ENCODE results near the gene KAZN.

DNA sequence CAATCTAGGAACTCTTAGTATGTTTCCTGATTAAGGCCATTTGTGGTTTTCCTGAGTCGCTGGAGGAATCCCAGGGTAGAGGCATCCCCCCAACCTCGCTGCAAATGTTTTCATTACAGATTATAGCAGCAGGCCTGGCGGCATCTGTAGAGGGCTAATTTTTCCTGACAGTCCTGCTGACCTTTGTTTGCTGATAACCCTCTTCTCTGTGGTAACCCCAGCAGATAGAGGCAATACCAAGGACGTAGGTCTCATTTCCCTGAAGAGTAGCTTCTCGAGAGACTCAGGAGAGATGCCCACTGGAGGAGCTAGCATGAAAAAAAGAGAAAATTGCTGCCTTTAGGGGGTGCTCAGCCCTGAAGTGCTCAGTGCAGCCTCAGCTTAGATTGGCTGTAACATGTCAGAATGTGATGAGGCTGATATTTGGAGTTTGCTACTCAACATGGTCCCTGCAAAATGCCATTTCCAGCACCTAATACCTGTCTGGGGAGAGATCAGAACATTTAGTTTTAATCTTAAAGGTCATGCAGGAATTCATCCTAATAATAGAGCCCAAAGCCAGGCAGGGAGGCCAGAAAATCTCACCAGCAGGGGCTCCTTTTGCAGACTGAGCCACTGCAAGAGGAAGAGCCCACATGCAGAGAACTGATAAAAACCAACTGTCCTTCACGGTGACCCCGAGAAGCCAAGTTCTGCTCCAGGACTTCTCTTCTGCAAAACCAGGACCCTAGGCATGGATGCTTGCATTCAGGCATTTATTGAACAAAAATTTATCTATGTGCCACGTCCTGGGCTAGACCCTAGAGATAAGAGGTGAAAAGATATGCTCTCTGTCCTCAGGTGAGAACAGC is 184.5 kb downstream of the KAZN start:
- TF ChIP-seq SNAI2 (CRISPR knock-in tag; IDR thresholded peaks at IDR 0.05) (no peak), PATZ1 (CRISPR knock-in tag; IDR thresholded peaks at IDR 0.05; ENCODE audit: borderline replicate concordance) (no peak), BACH2 (CRISPR knock-in tag; IDR thresholded peaks at IDR 0.05; ENCODE audit: borderline replicate concordance) (no peak), ARNTL (CRISPR knock-in tag; IDR thresholded peaks at IDR 0.05; ENCODE audit: borderline replicate concordance, low read depth) (no peak), ZFP30 (CRISPR knock-in tag; IDR thresholded peaks at IDR 0.05) (no peak), ZFP3 (CRISPR knock-in tag; IDR thresholded peaks at IDR 0.05) (no peak)
- TF ChIP-seq, protein P1, sequence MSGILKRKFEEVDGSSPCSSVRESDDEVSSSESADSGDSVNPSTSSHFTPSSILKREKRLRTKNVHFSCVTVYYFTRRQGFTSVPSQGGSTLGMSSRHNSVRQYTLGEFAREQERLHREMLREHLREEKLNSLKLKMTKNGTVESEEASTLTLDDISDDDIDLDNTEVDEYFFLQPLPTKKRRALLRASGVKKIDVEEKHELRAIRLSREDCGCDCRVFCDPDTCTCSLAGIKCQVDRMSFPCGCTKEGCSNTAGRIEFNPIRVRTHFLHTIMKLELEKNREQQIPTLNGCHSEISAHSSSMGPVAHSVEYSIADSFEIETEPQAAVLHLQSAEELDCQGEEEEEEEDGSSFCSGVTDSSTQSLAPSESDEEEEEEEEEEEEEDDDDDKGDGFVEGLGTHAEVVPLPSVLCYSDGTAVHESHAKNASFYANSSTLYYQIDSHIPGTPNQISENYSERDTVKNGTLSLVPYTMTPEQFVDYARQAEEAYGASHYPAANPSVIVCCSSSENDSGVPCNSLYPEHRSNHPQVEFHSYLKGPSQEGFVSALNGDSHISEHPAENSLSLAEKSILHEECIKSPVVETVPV (CRISPR knock-in tag; IDR thresholded peaks at IDR 0.05): no peak
- TF ChIP-seq, protein P2, sequence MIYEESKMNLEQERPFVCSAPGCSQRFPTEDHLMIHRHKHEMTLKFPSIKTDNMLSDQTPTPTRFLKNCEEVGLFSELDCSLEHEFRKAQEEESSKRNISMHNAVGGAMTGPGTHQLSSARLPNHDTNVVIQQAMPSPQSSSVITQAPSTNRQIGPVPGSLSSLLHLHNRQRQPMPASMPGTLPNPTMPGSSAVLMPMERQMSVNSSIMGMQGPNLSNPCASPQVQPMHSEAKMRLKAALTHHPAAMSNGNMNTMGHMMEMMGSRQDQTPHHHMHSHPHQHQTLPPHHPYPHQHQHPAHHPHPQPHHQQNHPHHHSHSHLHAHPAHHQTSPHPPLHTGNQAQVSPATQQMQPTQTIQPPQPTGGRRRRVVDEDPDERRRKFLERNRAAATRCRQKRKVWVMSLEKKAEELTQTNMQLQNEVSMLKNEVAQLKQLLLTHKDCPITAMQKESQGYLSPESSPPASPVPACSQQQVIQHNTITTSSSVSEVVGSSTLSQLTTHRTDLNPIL (CRISPR knock-in tag; IDR thresholded peaks at IDR 0.05; ENCODE audit: low read depth): no peak
